GM18508 (cell line): ENCODE measurements around the gene CDKL1.
"Not testable (repeated sequence)": the region's sequence is repeated elsewhere in the genome, so short reads cannot be mapped to it uniquely, and the experiment has no call there.

Experiments
- ATAC-seq: cut with Tn5 transposase; IDR thresholded peaks from one replicate; pipeline ENCODE4 v1.9.1; 2021; ENCODE audit warnings: moderate number of reproducible peaks; ENCODE audit not compliant: insufficient read depth, unreplicated experiment

The CDKL1 gene

GRCh38 chr14:50388256-50388931 lies 8.3 kb downstream of the CDKL1 start:
- ATAC-seq, result no peak

GRCh38 chr14:50387548-50387947 lies 9.1 kb downstream of the CDKL1 start:
- no peak for ATAC-seq

- no peak for ATAC-seq
Measured at GRCh38 chr14:50383618-50384225, 13.0 kb downstream of the CDKL1 start.

- ATAC-seq, result no peak
Measured at GRCh38 chr14:50381823-50382287, 14.8 kb downstream of the CDKL1 start.

- ATAC-seq, result no peak
Measured at GRCh38 chr14:50381008-50381407, 15.7 kb downstream of the CDKL1 start.

- no peak for ATAC-seq
Measured at GRCh38 chr14:50380455-50380854, 16.2 kb downstream of the CDKL1 start.

- ATAC-seq, result no peak
Measured at GRCh38 chr14:50379563-50379962, 17.1 kb downstream of the CDKL1 start.

GRCh38 chr14:50377550-50378085 lies 19.1 kb downstream of the CDKL1 start:
- ATAC-seq, result no peak

- ATAC-seq, result no peak
Measured at GRCh38 chr14:50375760-50376159, 20.9 kb downstream of the CDKL1 start.

- ATAC-seq, result no peak
Measured at GRCh38 chr14:50373959-50374358, 22.7 kb downstream of the CDKL1 start.

GRCh38 chr14:50371546-50371945 lies 25.1 kb downstream of the CDKL1 start:
- no peak for ATAC-seq

- no peak for ATAC-seq
Measured at GRCh38 chr14:50366589-50366988, 30.1 kb downstream of the CDKL1 start.

GRCh38 chr14:50366115-50366514 lies 30.6 kb downstream of the CDKL1 start:
- no peak for ATAC-seq

GRCh38 chr14:50365572-50365971 lies 31.1 kb downstream of the CDKL1 start:
- ATAC-seq, result not testable (repeated sequence)

GRCh38 chr14:50364792-50365191 lies 31.9 kb downstream of the CDKL1 start:
- no peak for ATAC-seq

GRCh38 chr14:50363714-50364111 lies 33.0 kb downstream of the CDKL1 start:
- peak; percentile 93 for ATAC-seq

- peak; percentile 17 for ATAC-seq
Measured at GRCh38 chr14:50362764-50363713, 33.6 kb downstream of the CDKL1 start.

- not testable (repeated sequence) for ATAC-seq
Measured at GRCh38 chr14:50361473-50362403, 34.9 kb downstream of the CDKL1 start.

- ATAC-seq, result no peak
Measured at GRCh38 chr14:50360851-50361250, 35.8 kb downstream of the CDKL1 start.

GRCh38 chr14:50360093-50360492 lies 36.6 kb downstream of the CDKL1 start:
- ATAC-seq, result no peak
